IMR-90 (cell line): ENCODE measurements around the gene AP3S1. TPM values are rescaled to one million over a fixed set of nuclear protein-coding genes. Genes with fewer than 3 reads are reported as not detected.
A peak's percentile ranks its signal among the peaks of the same experiment; 100 is the strongest.

Experiments used
- ATAC-seq: fragments of 200-7000 bp; cut with Tn5 transposase; 2 replicates; pipeline ENCODE4 v1.9.1; 2020; ENCODE audit warnings: low read depth, mild to moderate bottlenecking, moderate library complexity
- BruUV-seq: library from RNA; stranded (reverse); fragments of 400-500 nt; replicated peaks from 2 replicates; lab custom pipeline; 2021; lab: Mats Ljungman, UMichigan
- CTCF ChIA-PET: fragments of 300-600 bp; formaldehyde crosslinking; extraction: SDS; loops from one replicate; lab custom pipeline; 2021; ENCODE audit warnings: antibody characterized with exemption; lab: Yijun Ruan, JAX
- POLR2A ChIA-PET: fragments of 300-600 bp; sonication (Branson Sonifier 250); formaldehyde crosslinking; loops from one replicate; lab custom pipeline; 2022; ENCODE audit warnings: antibody characterized with exemption; ENCODE audit not compliant: unreplicated experiment; lab: Charles Lee
- DNase-seq: peaks from one replicate; pipeline ENCODE4 v3.0.0; 2013
- H2AFZ ChIP-seq: replicated peaks from 2 replicates; pipeline ENCODE3; 2013; ENCODE audit warnings: low read length, mild to moderate bottlenecking; ENCODE audit not compliant: poor library complexity
- H2AK5ac ChIP-seq: 2 replicates; pipeline ENCODE4 v1.6.1; 2013; ENCODE audit warnings: low read depth, low read length, inconsistent platforms
- H2AK9ac ChIP-seq: replicated peaks from 2 replicates; pipeline ENCODE3; 2013; ENCODE audit warnings: mild to moderate bottlenecking, low read depth, low read length, moderate library complexity; ENCODE audit not compliant: poor library complexity
- H2BK120ac ChIP-seq: 2 replicates; pipeline ENCODE4 v1.6.1; 2013; ENCODE audit warnings: low read depth, low read length, inconsistent platforms
- H2BK15ac ChIP-seq: 3 replicates; pipeline ENCODE4 v1.6.1; 2013; ENCODE audit warnings: low read depth, low read length, inconsistent platforms
- H2BK20ac ChIP-seq: 2 replicates; pipeline ENCODE4 v1.6.1; 2013; ENCODE audit warnings: low read depth, mild to moderate bottlenecking, inconsistent platforms, low read length, moderate library complexity
- H2BK5ac ChIP-seq: 2 replicates; pipeline ENCODE4 v1.6.1; 2013; ENCODE audit warnings: mild to moderate bottlenecking, low read depth, low read length, inconsistent platforms; ENCODE audit not compliant: poor library complexity, severe bottlenecking
- H3K14ac ChIP-seq: replicated peaks from 2 replicates; pipeline ENCODE4 v1.6.1; 2013; ENCODE audit warnings: low read depth, low read length, inconsistent platforms
- H3K18ac ChIP-seq: 2 replicates; pipeline ENCODE4 v1.6.1; 2013; ENCODE audit warnings: low read depth, low read length, control low read depth
- H3K23ac ChIP-seq: 2 replicates; pipeline ENCODE4 v1.6.1; 2013; ENCODE audit warnings: low read depth, low read length, inconsistent platforms
- H3K27ac ChIP-seq: 2 replicates; pipeline ENCODE4 v1.5.1; 2013; ENCODE audit warnings: mild to moderate bottlenecking, control low read depth, low read length; ENCODE audit not compliant: insufficient read depth
- H3K27me3 ChIP-seq: 2 replicates; pipeline ENCODE4 v1.6.1; 2013; ENCODE audit warnings: low read length; ENCODE audit not compliant: control insufficient read depth, insufficient read depth
- H3K36me3 ChIP-seq: 2 replicates; pipeline ENCODE4 v1.6.1; 2013; ENCODE audit warnings: low read length, mixed read lengths; ENCODE audit not compliant: control insufficient read depth, insufficient read depth
- H3K4ac ChIP-seq: 2 replicates; pipeline ENCODE4 v1.6.1; 2013; ENCODE audit warnings: low read depth, low read length, inconsistent platforms
- H3K4me1 ChIP-seq: 2 replicates; pipeline ENCODE4 v1.6.1; 2013; ENCODE audit warnings: low read length, mixed read lengths; ENCODE audit not compliant: control insufficient read depth, insufficient read depth
- H3K4me2 ChIP-seq: 2 replicates; pipeline ENCODE4 v1.6.1; 2013; ENCODE audit warnings: low read depth, mild to moderate bottlenecking, control low read depth, low read length, moderate library complexity
- H3K4me3 ChIP-seq: 2 replicates; pipeline ENCODE4 v1.5.1; 2013; ENCODE audit warnings: low read depth, mild to moderate bottlenecking, control low read depth, low read length, moderate library complexity; ENCODE audit not compliant: insufficient read depth
- H3K56ac ChIP-seq: 2 replicates; pipeline ENCODE4 v1.6.1; 2013; ENCODE audit warnings: low read length, inconsistent platforms; ENCODE audit not compliant: insufficient read depth; ENCODE audit errors: extremely low read depth
- H3K79me1 ChIP-seq, 2 experiments: 2 replicates each; pipeline ENCODE4 v1.6.1; 2013; ENCODE audit warnings: low read length in 2 of 2, inconsistent platforms in 1 of 2, low read depth in 1 of 2
- H3K9ac ChIP-seq: 2 replicates; pipeline ENCODE4 v1.6.1; 2013; ENCODE audit warnings: low read depth, low read length, control low read depth
- H3K9me1 ChIP-seq: 2 replicates; pipeline ENCODE4 v1.6.1; 2013; ENCODE audit warnings: low read length, inconsistent platforms; ENCODE audit not compliant: insufficient read depth
- H3K9me3 ChIP-seq: 2 replicates; pipeline ENCODE4 v1.6.1; 2013; ENCODE audit warnings: low read length; ENCODE audit not compliant: control insufficient read depth, insufficient read depth
- H4K20me1 ChIP-seq: 2 replicates; pipeline ENCODE4 v1.6.1; 2013; ENCODE audit warnings: low read length, inconsistent platforms; ENCODE audit not compliant: insufficient read depth
- H4K5ac ChIP-seq: 2 replicates; pipeline ENCODE4 v1.6.1; 2013; ENCODE audit warnings: mild to moderate bottlenecking, low read depth, low read length, control low read depth
- H4K8ac ChIP-seq, 2 experiments: 2 replicates each; pipeline ENCODE4 v1.6.1; 2013; ENCODE audit warnings: low read depth in 2 of 2, low read length in 2 of 2, control low read depth in 1 of 2, inconsistent platforms in 1 of 2
- H4K91ac ChIP-seq: 2 replicates; pipeline ENCODE4 v1.6.1; 2013; ENCODE audit warnings: low read depth, low read length, inconsistent platforms; ENCODE audit not compliant: insufficient read depth
- CEBPB ChIP-seq: IDR thresholded peaks from 2 replicates; pipeline ENCODE4 v1.6.1; 2012; ENCODE audit warnings: low read depth, low read length, improper control_type of control experiment
- ELK1 ChIP-seq: fragments of 150-350 bp; IDR thresholded peaks from 2 replicates; pipeline ENCODE4 v1.6.1; 2016; ENCODE audit warnings: low read depth, mild to moderate bottlenecking, low read length, moderate library complexity, borderline replicate concordance
- WGBS, 2 experiments: methylation state at CpG; one replicate each; pipeline versions ENCODE4 v1.1.5 to v1.1.7; 2013; ENCODE audit warnings: missing lambda C conversion rate in 2 of 2; ENCODE audit not compliant: insufficient read length in 1 of 2; ENCODE audit errors: extremely low coverage in 2 of 2; 5-methylcytosine and 5-hydroxymethylcytosine counted together
- dilution Hi-C: fragments of 300-500 bp; cut with HindIII; formaldehyde crosslinking; loops from one replicate; pipeline ENCODE4 v1.14.3; 2018; ENCODE audit warnings: low sequenced_read_pairs; ENCODE audit not compliant: unreplicated experiment
- in situ Hi-C: fragments of 300-500 bp; cut with MboI; formaldehyde crosslinking; loops from 3 replicates; pipeline ENCODE4 v1.14.3; 2019; ENCODE audit warnings: low sequenced_read_pairs, inconsistent platforms, mixed read lengths
- intact Hi-C: fragments of 100-400 bp; cut with micrococcal nuclease; formaldehyde crosslinking; loops from 2 replicates; pipeline ENCODE4 v1.10.0; 2022
- polyA plus RNA-seq, 3 experiments: library from polyadenylated mRNA; depleted of rRNA; stranded (reverse); fragments of >200 nt; gene quantifications; 2 replicates each; pipeline ENCODE4 v1.2.3, GENCODE V29; 2012; ENCODE audit warnings: low replicate concordance in 1 of 3
- total RNA-seq: library from RNA; depleted of rRNA; stranded (reverse); fragments of >200 nt; gene quantifications from 2 replicates; pipeline ENCODE4 v1.2.3, GENCODE V29; 2012

AP3S1 gene
- total and polyA plus RNA-seq, 2 of the 4 experiments (the other 2 are of a cell fraction): 21.9 to 73.1 TPM

- no peak for TF ChIP-seq ELK1
Observed at GRCh38 chr5:115838885-115839518, 2.7 kb upstream of the AP3S1 start (continued).

DNA sequence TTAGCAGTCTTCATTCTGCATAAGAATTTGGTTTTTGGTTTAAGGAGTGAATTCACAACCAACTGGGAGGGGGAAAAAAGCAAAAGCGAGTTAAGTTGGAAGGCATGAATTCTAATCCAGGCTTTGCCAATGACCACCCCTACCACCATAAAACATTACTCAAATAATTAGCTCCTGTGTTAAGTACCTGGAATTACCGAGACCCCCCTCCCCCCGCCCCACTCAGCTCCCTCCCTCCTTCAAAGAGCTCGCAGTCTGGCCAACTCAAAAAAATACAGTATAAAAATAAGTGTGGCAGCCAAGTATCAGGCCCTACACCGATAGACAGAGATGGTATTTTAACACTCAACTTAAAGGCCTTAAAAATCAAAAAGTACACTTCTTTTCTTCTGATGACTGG is 862 bp upstream of the AP3S1 start:
- Histone ChIP-seq H3K23ac (peak overlapping the region; percentile 90; the same call in 1 of the 2 replicates), H2AK5ac (no peak overlapping the region), H3K4me2 (peak overlapping the region; percentile 98), H3K18ac (no peak overlapping the region), H3K27me3 (no peaks in the 10 kb centered on the region), H3K56ac (peak overlapping the region; percentile 97; the same call in 1 of the 2 replicates), H2AFZ (peak overlapping the region; percentile 100), H2AK9ac (peak overlapping the region; percentile 80), H3K14ac (peak overlapping the region; percentile 88), H2BK20ac (no peak overlapping the region), H2BK15ac (no peak overlapping the region), H3K4me3 (peak overlapping the region; percentile 82), H3K9ac (peak overlapping the region; percentile 79), H4K8ac (peak overlapping the region in 1 of 2 experiments; percentile 100; a peak in 2 of 4 replicates), H4K91ac (peak overlapping the region; percentile 15; the same call in 1 of the 2 replicates), H3K36me3 (peaks cover 4% of the 10 kb centered on the region; the same call in 1 of the 2 replicates), H3K79me1 (peaks cover 12 to 33% of the 10 kb centered on the region in 2 experiments), H3K4me1 (peaks cover 5% of the 10 kb centered on the region), H3K4ac (peak overlapping the region; percentile 78), H3K9me3 (no peaks in the 10 kb centered on the region), H4K5ac (no peak overlapping the region), H4K20me1 (peaks cover 37% of the 10 kb centered on the region), H2BK120ac (no peak overlapping the region), H3K9me1 (peaks cover 2% of the 10 kb centered on the region; the same call in 1 of the 2 replicates), H2BK5ac (peak overlapping the region; percentile 45), H3K27ac (peak overlapping the region; percentile 99)
- intact Hi-C loops (loop anchor here (2.0 to 5.0 kb wide), 4 partner anchors 138 to 544 kb away; partner anchors contain the start of genes ARL14EPL and CCDC112), in situ Hi-C loops (loop anchor here (25.0 kb wide), 1 partner anchor 554 kb away; the partner anchor contains the start of gene CCDC112), dilution Hi-C loops (no loop called here)
- no peak for TF ChIP-seq CEBPB
- POLR2A ChIA-PET: interaction anchor here (0.6 kb wide), 1 partner anchor 212 kb away, joined by 6 read pairs; no protein-coding TSS in a partner anchor
- no TSS peak for BruUV-seq
- CTCF ChIA-PET: interaction anchor here (1.3 kb wide), 1 partner anchor 10 kb away, joined by 4 read pairs; no protein-coding TSS in a partner anchor
- 0% methylated on average over 1 of the region's 5 CpGs; no CpG with 5 or more reads in 1 of the 2 experiments for WGBS, 2 experiments
- ATAC-seq (no peak), DNase-seq (no peak)
